ENCODE measurements around the gene MYO7B.
"Not testable (repeated sequence)": the region's sequence is repeated elsewhere in the genome, so short reads cannot be mapped to it uniquely, and the experiment has no call there.

MYO7B gene

GRCh38 chr2:127552846-127553245 lies 17.4 kb downstream of the MYO7B start:
- DNase-seq: no peak

- DNase-seq: no peak
Measured at GRCh38 chr2:127558911-127559310, 23.4 kb downstream of the MYO7B start.

- no peak for DNase-seq
Measured at GRCh38 chr2:127559454-127559853, 24.0 kb downstream of the MYO7B start.

- DNase-seq: no peak
Measured at GRCh38 chr2:127560201-127560930, 24.9 kb downstream of the MYO7B start.

- DNase-seq: no peak
Measured at GRCh38 chr2:127560931-127561280, 25.4 kb downstream of the MYO7B start.

GRCh38 chr2:127561371-127561770 lies 25.9 kb downstream of the MYO7B start:
- no peak for DNase-seq

- no peak for DNase-seq
Measured at GRCh38 chr2:127562936-127563335, 27.5 kb downstream of the MYO7B start.

GRCh38 chr2:127563458-127564428 lies 28.3 kb downstream of the MYO7B start:
- no peak for DNase-seq

- DNase-seq: no peak
Measured at GRCh38 chr2:127564429-127565260, 29.2 kb downstream of the MYO7B start.

- no peak for DNase-seq
Measured at GRCh38 chr2:127565261-127566138, 30.0 kb downstream of the MYO7B start.

- DNase-seq: no peak
Measured at GRCh38 chr2:127566139-127566417, 30.6 kb downstream of the MYO7B start.

- DNase-seq: no peak
Measured at GRCh38 chr2:127566576-127566975, 31.1 kb downstream of the MYO7B start.

GRCh38 chr2:127567351-127567854 lies 31.9 kb downstream of the MYO7B start:
- DNase-seq: no peak

GRCh38 chr2:127568128-127568527 lies 32.6 kb downstream of the MYO7B start:
- DNase-seq: no peak

- DNase-seq: no peak
Measured at GRCh38 chr2:127569666-127570065, 34.2 kb downstream of the MYO7B start.

- no peak for DNase-seq
Measured at GRCh38 chr2:127570282-127571250, 35.1 kb downstream of the MYO7B start.

- DNase-seq: not testable (repeated sequence)
Measured at GRCh38 chr2:127572352-127572751, 36.9 kb downstream of the MYO7B start.

GRCh38 chr2:127572841-127573240 lies 37.4 kb downstream of the MYO7B start:
- DNase-seq: no peak

- no peak for DNase-seq
Measured at GRCh38 chr2:127573298-127573697, 37.8 kb downstream of the MYO7B start.

GRCh38 chr2:127573771-127574170 lies 38.3 kb downstream of the MYO7B start:
- DNase-seq: no peak

GRCh38 chr2:127574656-127575055 lies 39.2 kb downstream of the MYO7B start:
- no peak for DNase-seq

Measured in bone marrow (tissue), 2 donors.